Fibroblast of the aortic adventitia (primary cell): ENCODE data around the gene CD300LB. TPM values are rescaled to one million over a fixed set of nuclear protein-coding genes. Genes with fewer than 3 reads are reported as not detected.
"Not testable (repeated sequence)": the region's sequence is repeated elsewhere in the genome, so short reads cannot be mapped to it uniquely, and the experiment has no call there.

Experiments
- DNase-seq: peaks from one replicate; pipeline ENCODE4 v3.0.0-alpha.2; 2010; ENCODE audit warnings: low read depth
- H3K4me3 ChIP-seq: 2 replicates; pipeline ENCODE4 v1.5.1; 2011; ENCODE audit warnings: low read depth, mild to moderate bottlenecking, control low read depth, low read length, moderate library complexity
- total RNA-seq: library from RNA; depleted of rRNA; stranded (reverse); fragments of >200 nt; gene quantifications from 2 replicates; pipeline ENCODE4 v1.2.3, GENCODE V29; 2012; ENCODE audit warnings: low replicate concordance
- TF ChIP-seq, protein P1 (sequence below): IDR thresholded peaks from 2 replicates; pipeline ENCODE4 v1.5.1; 2011; ENCODE audit warnings: mild to moderate bottlenecking, low read length, control low read depth, inconsistent platforms; ENCODE audit not compliant: insufficient read depth

CD300LB gene
- total RNA-seq, 1 donor = not detected

GRCh38 chr17:74499992-74500391, 31.3 kb downstream of the CD300LB start:
- no peak for DNase-seq
- TF ChIP-seq, protein P1, sequence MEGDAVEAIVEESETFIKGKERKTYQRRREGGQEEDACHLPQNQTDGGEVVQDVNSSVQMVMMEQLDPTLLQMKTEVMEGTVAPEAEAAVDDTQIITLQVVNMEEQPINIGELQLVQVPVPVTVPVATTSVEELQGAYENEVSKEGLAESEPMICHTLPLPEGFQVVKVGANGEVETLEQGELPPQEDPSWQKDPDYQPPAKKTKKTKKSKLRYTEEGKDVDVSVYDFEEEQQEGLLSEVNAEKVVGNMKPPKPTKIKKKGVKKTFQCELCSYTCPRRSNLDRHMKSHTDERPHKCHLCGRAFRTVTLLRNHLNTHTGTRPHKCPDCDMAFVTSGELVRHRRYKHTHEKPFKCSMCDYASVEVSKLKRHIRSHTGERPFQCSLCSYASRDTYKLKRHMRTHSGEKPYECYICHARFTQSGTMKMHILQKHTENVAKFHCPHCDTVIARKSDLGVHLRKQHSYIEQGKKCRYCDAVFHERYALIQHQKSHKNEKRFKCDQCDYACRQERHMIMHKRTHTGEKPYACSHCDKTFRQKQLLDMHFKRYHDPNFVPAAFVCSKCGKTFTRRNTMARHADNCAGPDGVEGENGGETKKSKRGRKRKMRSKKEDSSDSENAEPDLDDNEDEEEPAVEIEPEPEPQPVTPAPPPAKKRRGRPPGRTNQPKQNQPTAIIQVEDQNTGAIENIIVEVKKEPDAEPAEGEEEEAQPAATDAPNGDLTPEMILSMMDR = no peak

GRCh38 chr17:74497471-74497870, 33.8 kb downstream of the CD300LB start:
- TF ChIP-seq, protein P1 = no peak
- H3K4me3 ChIP-seq = no peak overlapping the region
- DNase-seq = no peak

More at GRCh38 chr17:74499992-74500391, 31.3 kb downstream of the CD300LB start:
- no peak overlapping the region for H3K4me3 ChIP-seq

DNA sequence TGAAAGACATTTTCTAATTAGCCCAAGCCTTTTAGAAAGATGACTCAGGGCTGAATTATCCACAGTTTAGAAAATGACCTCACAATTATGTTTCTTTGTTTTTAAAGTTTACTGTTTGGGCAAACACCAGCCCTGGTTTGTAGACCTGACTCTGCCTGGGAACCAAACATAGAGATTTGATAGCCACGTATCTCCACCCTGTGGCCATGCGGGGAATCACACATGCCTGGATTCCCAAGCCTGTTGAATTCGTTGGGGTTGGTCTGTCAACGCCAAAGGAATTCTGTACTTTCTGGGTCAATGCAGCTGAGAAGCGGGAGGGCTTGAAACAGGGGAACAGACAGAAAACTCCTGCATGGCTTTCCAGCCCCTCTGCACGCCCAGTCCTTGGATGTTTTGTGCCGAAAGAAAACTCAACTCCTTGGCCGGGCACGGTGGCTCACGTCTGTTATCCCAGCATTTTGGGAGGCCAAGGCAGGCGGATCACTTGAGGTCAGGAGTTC, 37.9 kb downstream of the CD300LB start:
- no peak overlapping the region for H3K4me3 ChIP-seq
- DNase-seq = peak; percentile 63
- TF ChIP-seq, protein P1 = peak; percentile 92

DNA sequence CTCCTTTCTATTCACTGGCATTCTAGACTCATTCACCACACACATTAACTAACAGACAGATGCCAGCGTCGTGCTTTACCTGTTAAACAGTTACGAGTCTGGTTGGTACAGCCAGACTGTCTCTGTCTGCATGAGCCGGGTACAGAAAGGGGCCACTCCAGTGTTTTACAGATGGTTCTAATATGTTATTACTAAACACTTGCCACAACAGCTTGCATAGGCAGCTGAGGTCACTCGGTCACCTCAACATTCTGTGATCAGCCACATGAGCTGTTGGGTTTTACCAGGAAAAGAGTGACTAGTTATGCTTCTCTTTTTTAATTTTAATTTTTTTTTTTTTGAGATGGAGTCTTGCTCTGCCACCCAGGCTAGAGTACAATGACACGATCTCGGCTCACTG, 39.6 kb downstream of the CD300LB start:
- DNase-seq = no peak
- TF ChIP-seq, protein P1 = no peak
- H3K4me3 ChIP-seq = no peak overlapping the region

- TF ChIP-seq, protein P1 = no peak
- no peak for DNase-seq
- H3K4me3 ChIP-seq = no peak overlapping the region
Measured at GRCh38 chr17:74490716-74491115, 40.6 kb downstream of the CD300LB start.

DNA sequence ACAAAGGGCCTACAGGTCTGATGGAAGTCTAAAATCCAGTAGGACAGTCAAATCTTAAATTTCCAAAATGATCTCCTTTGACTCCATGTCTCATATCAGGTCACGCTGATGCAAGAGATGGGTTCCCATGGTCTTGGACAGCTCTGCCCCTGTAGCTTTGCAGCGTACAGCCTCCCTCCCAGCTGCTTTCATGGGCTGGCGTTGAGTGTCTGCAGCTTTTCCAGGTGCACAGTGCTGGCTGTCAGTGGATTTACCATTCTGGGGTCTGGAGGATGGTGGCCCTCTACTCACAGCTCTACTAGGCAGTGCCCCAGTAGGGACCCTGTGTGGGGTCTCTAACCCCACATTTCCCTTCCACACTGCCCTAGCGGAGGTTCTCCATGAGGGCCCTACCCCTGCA, 43.0 kb downstream of the CD300LB start:
- H3K4me3 ChIP-seq, DNase-seq: not testable (repeated sequence)

DNA sequence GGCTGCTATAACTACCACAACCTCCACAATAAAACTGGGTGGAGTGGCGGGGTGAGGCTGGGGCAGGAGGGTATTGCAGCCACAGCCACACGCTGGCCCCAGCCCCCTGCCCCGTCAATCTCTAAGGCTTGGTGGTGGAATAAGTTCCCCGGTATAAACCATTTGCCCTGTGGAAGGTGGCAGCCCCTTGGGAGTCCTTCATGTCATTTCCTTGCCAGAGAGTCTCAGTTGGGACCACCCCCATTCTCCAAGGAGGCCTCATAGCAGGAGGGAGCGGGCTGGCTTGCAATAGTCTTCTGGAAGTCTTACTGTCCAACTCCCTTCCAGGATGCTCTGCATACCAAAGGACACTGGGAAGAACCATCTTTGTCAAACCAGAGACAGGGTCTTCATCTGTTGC, 45.4 kb downstream of the CD300LB start:
- TF ChIP-seq, protein P1 = no peak
- H3K4me3 ChIP-seq = no peak overlapping the region
- DNase-seq = no peak
